ENCODE data around the gene PARVG. TPM values are rescaled to one million over a fixed set of nuclear protein-coding genes. Genes with fewer than 3 reads are reported as not detected.

The PARVG gene
- total and polyA plus RNA-seq, 12 donors: 1.4 to 61.1 (median 14.8) TPM

DNA sequence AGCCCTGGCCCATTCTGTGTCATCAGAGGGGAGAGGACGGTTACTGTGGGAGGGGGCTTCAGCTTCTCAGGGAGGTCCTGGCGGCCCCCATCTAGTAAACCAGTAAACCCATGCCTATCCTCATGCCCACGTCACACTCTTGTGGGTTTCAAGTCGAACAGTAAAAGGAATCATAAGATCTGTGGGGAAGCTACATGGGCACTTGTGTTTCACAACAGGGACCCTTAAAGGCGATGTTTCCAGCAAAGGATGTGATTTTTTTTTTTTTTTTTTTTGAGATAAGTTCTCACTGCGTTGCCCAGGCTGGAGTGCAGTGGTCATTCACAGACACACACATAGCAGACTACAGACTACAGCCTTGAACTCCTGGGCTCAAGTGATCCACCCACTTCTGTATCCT is 9.2 kb upstream of the PARVG start:
- Histone ChIP-seq H3K27ac (peak overlapping the region in 1 of 5 donors; percentile 75), H3K36me3 (replicated peaks in 1 of 2) (no peaks in the 10 kb centered on the region), H3K27me3 (no peaks in the 10 kb centered on the region), H3K4me1 (replicated peaks in 1 of 2) (no peaks in the 10 kb centered on the region), H3K9me3 (replicated peaks in 1 of 3) (no peaks in the 10 kb centered on the region), H3K4me3 (no peak overlapping the region)
- intact Hi-C loops (cut with DNase I): no loop called here
- peak in 1 of 7 donors; percentile 42 for DNase-seq
- 79 to 84% (median 81%) methylated on average over 6 of the region's 6 CpGs for WGBS, 4 donors
- no peak for TF ChIP-seq POLR2A (IDR thresholded peaks at IDR 0.05)
- TF ChIP-seq, protein P1, sequence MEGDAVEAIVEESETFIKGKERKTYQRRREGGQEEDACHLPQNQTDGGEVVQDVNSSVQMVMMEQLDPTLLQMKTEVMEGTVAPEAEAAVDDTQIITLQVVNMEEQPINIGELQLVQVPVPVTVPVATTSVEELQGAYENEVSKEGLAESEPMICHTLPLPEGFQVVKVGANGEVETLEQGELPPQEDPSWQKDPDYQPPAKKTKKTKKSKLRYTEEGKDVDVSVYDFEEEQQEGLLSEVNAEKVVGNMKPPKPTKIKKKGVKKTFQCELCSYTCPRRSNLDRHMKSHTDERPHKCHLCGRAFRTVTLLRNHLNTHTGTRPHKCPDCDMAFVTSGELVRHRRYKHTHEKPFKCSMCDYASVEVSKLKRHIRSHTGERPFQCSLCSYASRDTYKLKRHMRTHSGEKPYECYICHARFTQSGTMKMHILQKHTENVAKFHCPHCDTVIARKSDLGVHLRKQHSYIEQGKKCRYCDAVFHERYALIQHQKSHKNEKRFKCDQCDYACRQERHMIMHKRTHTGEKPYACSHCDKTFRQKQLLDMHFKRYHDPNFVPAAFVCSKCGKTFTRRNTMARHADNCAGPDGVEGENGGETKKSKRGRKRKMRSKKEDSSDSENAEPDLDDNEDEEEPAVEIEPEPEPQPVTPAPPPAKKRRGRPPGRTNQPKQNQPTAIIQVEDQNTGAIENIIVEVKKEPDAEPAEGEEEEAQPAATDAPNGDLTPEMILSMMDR (IDR thresholded peaks at IDR 0.05): no peak

DNA sequence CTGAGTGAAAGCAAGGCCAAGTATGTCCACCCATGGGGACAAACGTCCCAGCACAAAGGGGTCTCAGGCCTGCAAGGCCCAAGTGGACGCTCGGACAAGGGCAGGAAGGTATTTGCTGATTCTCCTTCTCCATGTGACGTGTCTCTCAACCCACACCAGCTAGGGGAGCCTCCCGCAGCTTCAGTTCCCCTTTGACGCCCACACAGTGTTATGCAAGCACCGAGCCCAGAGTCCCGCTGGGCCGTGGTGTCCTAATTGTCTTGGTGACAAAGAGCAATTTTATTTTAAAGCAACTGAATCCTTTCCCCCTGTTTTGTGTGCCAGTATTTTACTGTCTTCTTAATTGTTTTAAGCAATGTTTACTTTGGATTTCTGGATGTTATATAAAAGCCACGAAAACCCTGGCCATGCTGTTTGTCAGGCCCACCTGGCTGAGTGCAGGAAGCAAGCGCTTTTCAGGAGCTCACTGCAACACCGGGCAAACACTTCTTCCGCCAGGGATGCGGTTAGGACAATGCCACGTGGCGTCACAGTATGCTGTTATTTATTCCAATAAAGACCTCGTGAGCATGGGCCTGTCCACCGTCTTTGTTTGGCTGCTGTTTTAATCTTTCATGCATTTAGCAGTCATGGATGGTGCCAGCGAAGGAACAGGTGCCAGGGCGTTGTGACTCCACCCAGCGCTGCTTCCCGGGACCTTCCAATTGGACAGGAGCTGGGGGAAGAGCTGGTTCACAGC is 8.2 kb upstream of the PARVG start:
- H3K4me3 ChIP-seq: no peak overlapping the region
- 72 to 83% (median 75%) methylated on average over 20 to 22 of the region's 22 CpGs for WGBS, 4 donors
- no peaks in the 10 kb centered on the region for H3K36me3 ChIP-seq (replicated peaks in 1 of 2)
- H3K27ac ChIP-seq: peak overlapping the region in 2 of 5 donors; percentile 26 to 75
- TF ChIP-seq, protein P1 (IDR thresholded peaks at IDR 0.05): no peak
- no peak for TF ChIP-seq POLR2A (IDR thresholded peaks at IDR 0.05)
- H3K4me1 ChIP-seq (replicated peaks in 1 of 2): no peaks in the 10 kb centered on the region
- H3K9me3 ChIP-seq (replicated peaks in 1 of 3): no peaks in the 10 kb centered on the region
- intact Hi-C loops (cut with DNase I): no loop called here
- no peaks in the 10 kb centered on the region for H3K27me3 ChIP-seq
- DNase-seq: peak in 6 of 7 donors; percentile 41 to 78 (median 64)

GRCh38 chr22:44173154-44173553 is 7.6 kb upstream of the PARVG start:
- Histone ChIP-seq H3K27ac (peak overlapping the region in 2 of 5 donors; percentile 26 to 75), H3K9me3 (replicated peaks in 1 of 3) (no peaks in the 10 kb centered on the region), H3K27me3 (no peaks in the 10 kb centered on the region), H3K4me1 (replicated peaks in 1 of 2) (no peaks in the 10 kb centered on the region), H3K4me3 (no peak overlapping the region), H3K36me3 (replicated peaks in 1 of 2) (no peaks in the 10 kb centered on the region)
- DNase-seq: no peak
- TF ChIP-seq, protein P1 (IDR thresholded peaks at IDR 0.05): no peak
- no peak for TF ChIP-seq POLR2A (IDR thresholded peaks at IDR 0.05)
- WGBS, 4 donors: 86 to 96% (median 90%) methylated on average over 6 to 10 of the region's 10 CpGs
- intact Hi-C loops (cut with DNase I): no loop called here

GRCh38 chr22:44175676-44176075 is 5.0 kb upstream of the PARVG start:
- no peak for TF ChIP-seq POLR2A (IDR thresholded peaks at IDR 0.05)
- TF ChIP-seq, protein P1 (IDR thresholded peaks at IDR 0.05): no peak
- Histone ChIP-seq H3K9me3 (replicated peaks in 1 of 3) (no peaks in the 10 kb centered on the region), H3K4me1 (replicated peaks in 1 of 2) (no peaks in the 10 kb centered on the region), H3K36me3 (replicated peaks in 1 of 2) (no peaks in the 10 kb centered on the region), H3K27ac (no peak overlapping the region), H3K4me3 (no peak overlapping the region), H3K27me3 (no peaks in the 10 kb centered on the region)
- DNase-seq: no peak
- intact Hi-C loops (cut with DNase I): no loop called here
- WGBS, 4 donors: 79 to 89% (median 83%) methylated on average over 6 to 8 of the region's 8 CpGs
